ENCODE measurements around the gene SERPINE2.
"Not testable (repeated sequence)": the region's sequence is repeated elsewhere in the genome, so short reads cannot be mapped to it uniquely, and the experiment has no call there.

Gene SERPINE2

DNA sequence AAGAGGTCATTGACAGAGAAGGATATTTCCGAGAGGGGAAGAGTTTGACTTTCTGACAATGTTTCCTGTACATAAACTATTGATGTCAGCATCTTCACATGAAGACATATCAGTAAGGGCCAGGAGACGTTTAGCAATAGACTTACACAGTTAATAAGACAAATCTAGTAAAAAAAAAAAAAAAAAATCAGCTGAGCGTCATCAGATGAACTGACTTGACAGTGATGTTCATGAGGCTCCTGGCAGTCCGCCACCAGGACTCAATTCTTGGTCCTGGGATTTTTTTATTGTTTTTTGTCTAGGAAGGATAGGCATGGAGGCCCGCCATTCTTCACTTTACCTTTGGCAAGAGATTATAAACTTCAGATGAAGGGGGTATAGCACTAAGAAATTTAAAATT lies 67.4 kb downstream of the SERPINE2 start:
- no peak for DNase-seq

DNA sequence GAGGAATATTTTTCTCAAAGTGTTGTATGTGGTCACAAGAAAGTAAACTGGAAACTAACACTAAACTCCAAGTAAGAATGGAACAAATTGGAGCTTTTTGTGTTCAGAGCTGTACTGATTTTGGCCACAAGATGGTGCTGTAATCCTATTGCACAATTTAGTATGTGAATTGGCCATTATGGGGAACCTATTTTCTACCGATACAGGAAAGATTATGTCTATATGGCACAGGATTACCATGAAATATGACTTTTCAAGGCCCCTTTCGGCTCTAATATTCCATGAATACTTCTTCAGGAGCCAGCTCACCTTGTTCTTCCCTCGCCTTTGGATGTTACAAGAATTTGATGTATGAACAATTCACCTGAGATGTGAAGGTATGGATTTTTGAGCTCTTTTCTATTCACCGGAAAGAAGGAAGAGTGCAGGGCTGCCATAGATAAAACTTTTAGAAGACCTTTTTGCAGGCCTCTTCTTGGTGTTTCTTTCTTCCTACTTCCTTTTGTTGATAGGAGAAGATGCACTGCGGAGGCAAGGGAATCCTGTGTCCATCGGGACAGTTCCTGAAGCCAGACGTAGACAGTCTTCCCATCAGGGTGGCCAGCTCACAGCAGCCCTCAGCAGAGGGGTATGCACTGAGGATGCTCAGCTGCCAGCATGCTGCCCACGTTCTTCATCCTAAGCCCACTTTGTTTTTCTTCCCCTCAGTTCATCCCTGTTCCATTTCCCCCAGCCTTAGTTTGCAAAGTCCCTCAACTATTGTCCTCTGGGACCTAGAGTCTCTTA lies 68.5 kb downstream of the SERPINE2 start:
- no peak for DNase-seq

DNA sequence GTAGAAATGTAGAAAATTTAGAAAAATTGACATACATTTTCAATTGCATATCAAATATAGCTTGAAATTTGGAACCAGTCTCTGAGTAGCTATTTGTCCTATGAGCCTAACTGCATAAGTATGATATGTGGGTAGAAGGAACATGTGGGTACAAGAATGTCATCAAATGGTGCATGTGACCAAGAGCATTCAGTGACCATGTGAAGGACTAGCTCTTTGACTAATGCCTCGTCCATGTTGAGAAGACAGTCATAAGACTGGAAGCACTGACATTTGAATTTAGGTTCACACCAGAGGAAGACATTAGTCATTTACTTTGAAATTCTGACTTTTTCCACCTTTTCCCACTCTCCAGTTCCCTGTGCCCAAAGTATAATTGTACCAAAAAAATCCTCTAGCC lies 69.2 kb downstream of the SERPINE2 start:
- no peak for DNase-seq

DNA sequence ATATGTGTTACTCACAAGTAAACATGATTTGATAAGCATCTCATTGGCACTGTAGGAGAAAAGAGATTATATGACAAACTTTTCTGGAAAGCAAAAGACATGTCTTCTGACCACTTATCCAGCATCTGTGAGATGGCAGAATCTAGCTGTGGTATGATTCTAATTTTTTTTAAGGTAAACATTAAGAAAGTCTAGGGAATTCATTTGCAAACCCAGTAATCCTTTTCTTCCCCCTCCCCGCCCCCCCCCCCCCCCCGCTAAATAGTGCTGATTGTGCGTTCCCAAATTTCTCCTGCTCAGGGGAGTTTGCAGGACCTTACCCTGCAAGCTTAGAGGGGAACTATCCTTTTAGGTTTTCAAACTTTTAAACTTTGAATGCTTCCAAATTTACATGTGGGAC lies 69.8 kb downstream of the SERPINE2 start:
- DNase-seq: no peak

DNA sequence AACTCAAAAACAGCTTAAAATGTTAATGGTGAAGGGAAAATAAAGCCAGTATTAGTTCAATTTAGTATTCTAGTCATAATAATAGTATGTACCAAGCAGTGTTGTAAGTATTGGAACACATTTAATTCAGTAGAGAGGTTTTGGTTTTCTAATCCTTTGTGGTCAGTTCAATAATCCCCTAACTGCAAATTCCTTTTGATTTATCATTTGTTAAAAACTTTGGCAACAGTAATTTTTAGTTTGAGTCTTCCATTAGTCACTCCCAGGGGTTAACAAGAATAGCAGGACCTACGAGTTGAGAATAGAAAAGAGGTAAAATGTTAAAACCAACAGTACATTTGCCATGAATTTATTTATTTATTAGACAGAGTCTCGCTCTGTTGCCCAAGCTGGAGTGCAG lies 71.1 kb downstream of the SERPINE2 start:
- no peak for DNase-seq

DNA sequence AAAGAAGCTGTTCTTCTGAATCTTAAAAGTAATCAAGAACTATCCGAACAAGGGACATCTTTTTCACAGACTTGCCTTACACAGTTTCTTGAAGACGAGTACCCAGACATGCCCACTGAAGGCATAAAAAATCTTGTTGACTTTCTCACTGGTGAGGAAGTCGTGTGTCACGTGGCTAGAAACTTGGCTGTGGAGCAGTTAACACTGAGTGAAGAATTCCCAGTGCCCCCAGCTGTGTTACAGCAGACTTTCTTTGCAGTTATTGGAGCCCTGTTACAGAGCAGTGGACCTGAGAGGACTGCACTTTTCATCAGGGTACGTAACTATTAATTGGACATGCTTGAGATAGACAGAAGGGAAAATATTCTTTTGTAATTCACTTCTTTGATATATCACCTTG lies 79.4 kb downstream of the SERPINE2 start:
- DNase-seq: no peak

DNA sequence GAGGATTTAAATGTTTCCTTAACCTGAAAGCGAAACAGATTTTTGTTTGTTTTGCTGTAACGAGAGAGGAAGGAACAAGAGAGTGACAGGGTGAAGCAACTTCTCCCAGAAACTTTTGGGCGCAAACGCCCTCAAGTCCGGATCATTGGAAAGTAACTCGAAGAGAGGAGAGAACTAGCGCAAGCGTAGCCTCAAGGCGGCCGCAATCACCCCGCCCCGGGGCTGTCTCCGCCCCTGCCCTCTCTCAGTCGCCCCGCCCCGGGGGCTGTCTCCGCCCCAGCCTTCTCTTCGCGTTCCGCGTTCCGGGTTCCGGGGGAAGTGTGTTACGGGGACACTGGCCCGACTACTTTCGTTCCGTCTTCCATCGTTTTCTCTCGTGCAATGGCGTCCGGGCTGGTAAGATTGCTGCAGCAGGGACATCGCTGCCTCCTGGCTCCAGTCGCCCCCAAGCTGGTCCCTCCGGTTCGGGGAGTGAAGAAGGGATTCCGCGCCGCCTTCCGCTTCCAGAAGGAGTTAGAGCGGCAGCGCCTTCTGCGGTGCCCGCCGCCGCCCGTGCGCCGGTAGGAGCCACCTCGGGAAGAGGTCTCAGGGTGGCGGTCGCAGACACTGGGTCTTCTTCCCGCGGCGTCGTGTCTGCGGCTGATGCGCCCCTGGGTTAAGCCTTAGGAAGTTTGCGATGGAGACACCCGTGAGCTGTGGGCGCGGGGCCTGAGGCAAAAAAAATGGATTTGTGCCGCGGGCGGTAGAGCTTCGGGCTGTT lies 81.8 kb downstream of the SERPINE2 start, which contains the start of gene MRPL44:
MRPL44 (plus strand) TSS at position 372 of the 760 bp plus-strand sequence; CDS start at position 382, 10 bp downstream.
- peak; percentile 95 for DNase-seq

DNA sequence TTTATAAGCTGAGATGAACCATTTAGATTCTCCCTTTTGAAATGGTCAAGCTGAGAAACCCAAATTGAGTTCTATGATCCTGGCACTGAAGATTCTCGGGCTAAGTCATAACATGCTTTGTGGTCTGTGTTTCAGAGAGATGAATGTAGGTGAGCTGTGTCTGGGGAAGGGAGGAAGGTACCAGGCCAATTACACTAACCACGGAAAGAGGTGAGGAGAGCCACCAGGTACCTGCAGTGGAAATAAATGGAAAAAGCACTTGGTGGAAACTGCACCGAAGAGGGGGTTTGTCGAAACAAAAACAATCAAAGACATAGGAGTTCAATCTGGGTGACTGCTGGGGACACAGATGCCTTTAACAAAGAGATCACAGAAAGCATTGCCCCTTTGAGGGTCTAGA lies 82.8 kb downstream of the SERPINE2 start:
- no peak for DNase-seq

DNA sequence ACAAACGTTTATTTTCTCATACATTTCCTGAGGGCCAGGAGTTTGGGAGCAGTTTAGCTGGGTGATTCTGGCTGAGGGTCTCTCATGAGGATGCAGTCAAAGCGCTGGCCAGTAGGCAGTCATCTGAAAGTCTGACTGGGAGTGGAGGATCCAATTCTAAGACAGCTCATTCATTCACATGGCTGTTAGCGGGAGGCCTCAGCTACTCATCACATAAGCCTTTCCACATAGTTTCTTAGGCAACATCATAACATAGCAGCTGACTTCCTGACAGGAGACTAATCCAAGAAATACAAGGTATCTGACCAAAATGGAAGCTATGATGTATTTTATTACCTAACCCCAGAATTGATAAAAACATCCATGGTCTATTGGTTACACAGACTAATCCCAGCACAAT lies 84.7 kb downstream of the SERPINE2 start:
- DNase-seq: no peak

DNA sequence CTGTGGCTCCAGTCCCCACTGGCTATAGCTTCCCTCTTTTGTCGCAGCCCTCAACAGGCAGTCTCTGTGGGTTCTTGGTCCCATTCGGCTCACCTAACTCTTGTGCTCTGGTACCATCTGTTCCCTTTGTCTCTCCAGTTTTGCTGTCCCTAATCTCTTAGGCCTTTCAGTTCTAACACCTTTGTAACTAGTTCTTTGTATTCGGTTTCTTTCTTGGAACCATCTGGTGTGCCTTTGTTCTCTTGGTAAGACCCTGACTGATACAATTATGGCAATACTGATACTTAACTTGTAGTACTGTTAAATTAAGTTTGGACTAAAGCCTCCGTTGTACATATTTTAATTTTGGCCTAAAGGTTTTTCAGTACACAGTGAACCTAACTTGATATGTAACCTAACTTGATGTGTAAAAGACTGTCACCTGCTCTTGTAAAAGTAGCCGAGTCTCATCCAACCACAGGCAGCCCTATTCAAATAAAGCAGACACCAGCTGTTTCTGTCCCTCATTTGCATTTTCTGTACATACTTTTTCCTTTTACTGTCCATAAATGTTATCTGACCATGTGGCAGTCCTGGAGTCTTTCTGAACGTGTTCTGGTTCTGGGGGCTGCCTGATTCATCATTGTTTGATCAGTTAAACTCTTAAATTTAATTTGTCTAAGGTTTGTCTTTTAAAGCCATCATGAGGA lies 86.7 kb downstream of the SERPINE2 start:
- DNase-seq: no peak

DNA sequence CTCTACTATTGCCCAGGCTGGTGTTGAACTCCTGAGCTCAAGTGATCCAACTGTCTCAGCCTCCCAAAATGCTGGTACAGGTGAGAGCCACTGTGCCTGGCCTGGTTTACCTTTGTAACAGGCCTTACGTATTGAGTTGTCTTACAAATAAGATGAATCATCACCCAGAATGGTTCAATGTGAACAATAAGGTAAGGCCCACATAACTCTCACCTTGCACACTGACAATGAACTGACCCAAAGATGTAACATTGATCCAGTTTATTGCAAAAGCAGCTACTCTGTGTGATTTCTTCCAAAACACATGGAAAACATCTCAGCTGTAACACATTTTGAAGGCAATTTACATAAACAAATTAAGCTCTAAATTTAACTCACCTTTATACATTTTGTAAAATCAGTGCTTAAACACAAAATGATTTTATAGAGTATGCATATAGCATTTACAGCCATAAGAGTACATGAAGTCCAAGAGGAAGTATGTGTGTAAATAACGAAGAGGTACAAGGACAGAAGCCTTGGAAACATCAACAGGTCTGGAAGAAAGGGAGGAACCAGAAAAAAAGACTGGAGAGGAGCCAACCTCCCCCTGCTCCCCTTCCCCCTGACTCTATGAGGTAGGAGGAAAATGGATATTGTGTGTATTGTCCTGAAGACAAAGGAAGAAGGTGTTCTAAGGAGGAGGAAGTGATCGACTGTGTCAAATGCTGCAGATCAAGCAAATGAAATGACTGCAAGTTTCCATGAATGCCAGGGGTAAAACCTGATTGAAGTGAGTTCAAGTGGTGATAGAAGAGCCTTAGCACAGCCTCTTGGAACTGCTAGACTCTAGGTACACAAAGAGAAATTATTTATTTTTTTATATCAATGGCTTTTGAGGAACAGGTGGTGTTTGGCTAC lies 88.4 kb downstream of the SERPINE2 start:
- no peak for DNase-seq

DNA sequence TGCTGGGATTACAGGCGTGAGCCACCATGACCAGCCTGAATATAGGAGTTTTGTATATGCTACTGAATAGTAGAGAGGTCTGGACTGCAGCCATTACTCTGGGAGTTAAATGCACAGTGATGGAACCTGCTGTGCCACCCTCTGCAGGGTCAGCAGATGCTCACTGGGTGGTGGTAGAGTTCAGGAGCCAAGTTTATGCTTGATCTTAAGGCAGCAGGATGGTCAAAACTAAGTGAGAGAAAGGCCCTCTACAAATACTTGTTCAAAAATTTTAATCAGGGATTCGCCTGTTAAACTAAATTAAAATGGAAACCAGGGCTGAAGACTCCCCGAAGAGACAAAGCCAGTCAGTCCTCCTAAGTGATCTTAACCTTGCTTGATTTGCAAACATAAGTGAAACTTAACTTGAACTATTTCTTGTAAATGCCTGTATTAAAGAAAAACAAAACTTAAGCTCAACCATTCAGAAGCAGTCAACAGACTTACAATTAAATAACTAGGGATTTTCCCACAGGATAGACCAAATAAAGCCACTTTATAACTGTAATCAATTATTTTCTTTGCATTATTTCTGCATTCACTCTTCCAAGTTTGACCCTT lies 89.7 kb downstream of the SERPINE2 start:
- DNase-seq: no peak

DNA sequence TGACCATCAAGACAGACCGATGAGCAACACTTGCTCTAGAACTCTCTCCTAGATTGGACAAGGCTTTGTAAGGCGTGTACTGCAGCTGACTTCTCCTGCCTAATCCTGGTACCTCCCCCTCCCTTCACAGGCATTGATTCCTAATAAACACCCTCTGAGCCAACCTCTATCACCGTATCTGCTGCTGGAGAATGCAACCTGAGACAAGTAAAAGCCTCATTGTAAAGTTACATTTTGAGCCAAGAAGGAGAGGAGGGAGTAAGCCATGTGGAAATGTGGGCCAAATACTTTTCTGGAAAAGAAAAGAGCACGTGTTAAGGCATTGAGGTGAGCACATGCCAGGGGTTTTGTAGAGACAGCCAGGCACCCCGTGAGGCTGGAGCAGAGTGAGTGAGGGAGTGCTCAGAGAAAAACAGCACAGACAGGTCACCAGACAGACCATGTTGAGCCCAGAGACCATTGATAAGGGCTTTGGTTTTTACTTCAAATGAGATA lies 91.3 kb downstream of the SERPINE2 start:
- DNase-seq: no peak

DNA sequence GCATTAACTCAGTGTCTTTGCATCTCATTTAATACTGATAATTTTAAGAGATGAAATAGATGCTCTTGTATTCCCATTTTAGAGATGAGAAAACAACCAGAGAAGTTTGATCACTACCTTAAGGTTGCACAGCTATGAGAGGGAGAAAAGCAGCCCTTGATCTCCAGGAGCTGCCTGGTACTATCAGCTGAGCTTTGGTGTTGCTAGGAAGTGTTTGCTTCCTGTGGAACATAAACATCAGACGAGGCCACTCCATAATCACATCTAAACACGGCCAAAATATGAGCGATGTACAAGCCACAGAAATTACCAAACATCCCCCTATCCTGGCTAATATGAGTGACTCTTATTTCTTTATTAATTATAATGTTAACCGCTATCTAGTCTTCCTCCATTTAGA lies 93.3 kb downstream of the SERPINE2 start:
- DNase-seq: no peak

DNA sequence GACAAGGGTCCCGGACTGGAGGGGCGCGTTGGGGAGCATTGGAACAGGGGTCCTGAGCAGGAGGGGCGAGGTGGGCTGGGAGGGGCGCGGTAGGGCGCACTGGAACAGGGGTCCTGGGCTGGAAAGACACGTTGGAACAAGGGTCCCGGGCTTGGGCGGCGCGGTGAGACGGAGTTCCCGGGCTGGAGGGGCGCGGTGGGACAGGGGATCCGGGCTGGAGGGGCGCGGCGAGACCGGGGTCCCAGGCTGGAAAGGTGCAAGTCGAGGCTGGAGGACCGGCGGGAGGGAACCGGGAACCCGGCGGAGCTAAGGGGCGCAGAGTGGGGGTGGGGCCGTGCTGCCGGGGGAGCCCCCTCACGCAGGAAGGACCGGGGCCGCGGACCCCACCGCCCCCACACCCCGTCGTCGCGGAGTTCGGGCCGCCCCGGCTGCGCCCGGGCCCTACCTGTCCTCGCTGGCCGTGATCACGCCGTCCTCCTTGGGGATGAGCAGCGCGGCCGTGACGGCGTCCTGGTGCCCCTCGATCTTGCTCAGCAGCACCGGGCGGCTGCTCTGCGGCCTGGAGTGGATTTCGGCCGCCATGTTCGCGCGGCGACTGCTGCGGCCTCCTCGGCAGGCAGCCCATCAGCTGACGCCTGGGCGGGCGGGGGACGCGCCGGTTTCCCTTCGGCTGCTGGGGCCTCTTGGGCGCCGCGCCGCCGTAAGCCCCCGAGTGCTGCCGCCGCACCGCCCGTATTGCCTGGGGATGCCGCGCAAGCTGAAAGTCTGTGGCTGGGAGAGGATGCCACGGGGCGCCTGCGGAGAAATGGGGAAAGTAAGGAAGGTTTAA lies 94.2 kb downstream of the SERPINE2 start, which contains the start of gene WDFY1:
WDFY1 (minus strand) TSS at position 633 of the 829 bp plus-strand sequence; CDS start at position 582, 51 bp downstream.
- DNase-seq: peak; percentile 75

DNA sequence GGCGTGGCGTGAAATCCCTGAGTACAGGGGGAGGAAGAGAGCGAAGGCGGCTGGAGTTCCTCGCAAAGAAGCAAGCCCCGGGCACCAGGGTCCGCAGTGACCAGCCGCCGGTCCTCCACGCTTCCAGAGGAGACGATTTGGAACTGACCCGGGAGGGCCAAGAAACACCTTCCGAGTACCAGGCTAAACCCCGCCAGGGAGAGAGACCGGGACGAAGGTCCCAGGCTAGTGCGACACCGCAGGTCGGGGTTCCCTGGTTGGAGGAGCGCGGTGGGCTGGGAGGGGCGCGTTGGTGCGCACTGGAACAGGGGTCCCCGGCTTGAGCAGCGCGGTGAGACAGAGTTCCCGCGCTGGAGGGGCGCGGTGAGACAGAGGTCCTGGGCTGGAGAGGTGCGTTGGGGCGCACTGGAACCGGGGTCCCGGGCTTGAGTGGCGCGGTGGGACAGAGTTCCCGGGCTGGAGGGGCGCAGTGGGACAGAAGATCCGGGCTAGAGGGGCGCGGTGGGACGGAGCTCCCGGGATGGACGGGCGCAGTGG lies 94.9 kb downstream of the SERPINE2 start:
- no peak for DNase-seq

DNA sequence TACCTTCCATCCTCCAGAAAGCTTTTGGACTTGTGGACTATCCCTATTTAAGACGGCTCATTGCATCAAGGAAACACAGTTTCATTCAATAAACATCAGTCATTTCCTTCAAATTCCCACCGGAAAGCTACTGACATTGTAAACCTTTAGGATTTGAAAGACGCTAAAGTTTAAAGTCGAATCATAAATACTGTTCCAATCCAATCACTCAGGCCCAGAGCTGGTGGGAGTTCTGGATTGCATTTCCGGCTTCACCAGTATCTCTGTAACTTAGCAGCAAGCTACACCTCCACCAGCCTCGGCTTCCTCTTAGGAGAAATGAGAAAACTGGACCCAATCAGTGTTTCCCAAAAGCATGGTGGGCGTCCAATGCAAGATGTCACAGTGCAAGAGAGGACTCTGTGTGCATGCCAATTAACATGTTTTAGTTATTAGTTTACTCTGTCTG lies 95.5 kb downstream of the SERPINE2 start:
- no peak for DNase-seq

DNA sequence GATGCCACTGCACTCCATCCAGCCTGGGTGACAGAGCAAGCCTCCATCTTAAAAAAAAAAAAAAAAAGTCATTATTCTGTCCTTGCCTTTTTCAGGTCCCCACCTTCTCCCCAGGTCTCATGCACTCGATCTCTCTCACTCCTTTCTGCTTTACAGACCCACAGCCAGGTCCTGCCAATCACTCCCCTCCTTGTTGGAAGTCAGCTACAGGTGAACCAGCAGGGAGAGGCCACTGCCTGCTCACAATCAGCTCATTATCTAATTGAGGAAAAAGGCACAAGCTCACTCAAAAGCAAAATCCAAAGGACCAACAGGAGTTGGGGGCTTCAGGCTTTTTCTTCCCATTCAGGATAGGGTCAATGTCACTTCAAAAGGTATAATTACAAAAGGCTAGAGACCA lies 96.0 kb downstream of the SERPINE2 start:
- DNase-seq: no peak

DNA sequence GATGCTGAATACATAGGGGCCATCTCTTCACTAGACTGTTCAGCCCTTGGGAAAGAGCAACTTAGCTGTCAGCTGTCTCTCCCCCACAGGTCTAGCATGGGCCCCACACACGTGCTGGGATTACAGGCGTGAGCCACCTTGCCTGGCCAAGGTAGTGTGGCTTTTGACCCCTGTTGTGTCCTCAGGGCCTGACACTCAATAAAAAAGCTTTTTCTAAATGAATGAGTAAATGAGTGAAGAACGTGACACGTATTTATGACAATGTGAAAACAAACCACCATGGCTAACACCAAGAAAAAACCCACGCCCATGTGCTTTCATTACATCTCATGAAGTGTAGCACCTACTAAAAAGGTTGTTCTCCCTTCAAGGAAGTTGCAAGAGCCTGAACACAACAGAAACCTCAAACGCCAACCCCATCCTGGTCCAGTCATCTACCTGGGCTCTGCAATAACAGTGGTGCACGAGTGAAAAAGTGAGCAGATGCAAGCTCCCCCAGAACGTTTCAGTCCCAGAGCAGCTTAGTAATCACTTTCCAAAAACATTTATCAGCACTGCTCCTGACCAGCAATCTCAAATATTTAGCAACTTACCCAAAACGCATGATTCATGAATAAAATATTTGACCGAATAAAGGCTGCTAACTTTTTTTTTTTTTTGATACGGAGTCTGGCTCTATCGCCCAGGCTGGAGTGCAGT lies 97.4 kb downstream of the SERPINE2 start:
- no peak for DNase-seq

DNA sequence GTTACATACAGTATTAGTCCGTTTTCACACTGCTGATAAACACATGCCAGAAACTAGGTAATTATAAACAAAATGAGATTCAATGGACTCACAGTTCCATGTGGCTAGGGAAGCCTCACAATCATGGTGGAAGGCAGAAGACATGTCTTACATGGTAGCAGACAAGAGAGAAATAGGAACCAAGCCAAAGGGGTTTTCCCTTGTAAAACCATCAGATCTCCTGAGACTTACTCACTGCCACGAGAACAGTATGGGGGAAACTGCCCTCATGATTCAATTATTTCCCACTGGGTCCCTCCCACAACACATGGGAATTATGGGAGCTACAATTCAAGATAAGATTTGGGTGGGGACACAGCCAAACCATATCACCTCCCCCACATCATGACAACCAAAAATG lies 99.6 kb downstream of the SERPINE2 start:
- DNase-seq: not testable (repeated sequence)
